GM12878 (cell line): Measurements from ENCODE around the gene TESMIN. TPM values are rescaled to one million over a fixed set of nuclear protein-coding genes. Genes with fewer than 3 reads are reported as not detected.

ENCODE experiments used
- ATAC-seq: fragments of 200-7000 bp; cut with Tn5 transposase; 3 replicates; pipeline ENCODE4 v1.9.1; 2020; ENCODE audit warnings: mild to moderate bottlenecking, moderate library complexity
- BruUV-seq: library from RNA; stranded (reverse); fragments of 400-500 nt; replicated peaks from 2 replicates; lab custom pipeline; 2021; lab: Mats Ljungman, UMichigan
- CTCF ChIA-PET: fragments of 300-600 bp; sonication (Branson Sonifier 250); formaldehyde crosslinking; extraction: SDS; loops from one replicate; lab custom pipeline; 2021; ENCODE audit warnings: inconsistent platforms; lab: Yijun Ruan, JAX
- POLR2A ChIA-PET: fragments of 350-600 bp; formaldehyde crosslinking; extraction: SDS; loops from one replicate; lab custom pipeline; 2021; ENCODE audit warnings: inconsistent platforms; lab: Charles Lee
- RAD21 ChIA-PET: fragments of 300-600 bp; sonication (Branson Sonifier 250); formaldehyde crosslinking; loops from one replicate; lab custom pipeline; 2023; ENCODE audit warnings: antibody characterized with exemption; ENCODE audit not compliant: unreplicated experiment; lab: Charles Lee
- SMC1A ChIA-PET: fragments of 300-600 bp; sonication (Branson Sonifier 250); formaldehyde crosslinking; loops from one replicate; lab custom pipeline; 2023; ENCODE audit not compliant: unreplicated experiment, uncharacterized antibody; lab: Charles Lee
- DNase-seq: peaks from one replicate; pipeline ENCODE4 v3.0.0-alpha.2; 2011; ENCODE audit warnings: low read depth, low spot score
- FAIRE-seq: peaks from 3 replicates; lab custom pipeline; 2011; peaks lifted over from hg19 to GRCh38; lab: Jason Lieb, UNC
- H2AFZ ChIP-seq: 2 replicates; pipeline ENCODE4 v1.6.0; 2011; ENCODE audit warnings: low read depth, low read length, control low read depth; ENCODE audit not compliant: control insufficient read depth
- H3K27ac ChIP-seq: 2 replicates; pipeline ENCODE4 v1.5.1; 2011; ENCODE audit warnings: control low read depth; ENCODE audit not compliant: control insufficient read depth, insufficient read depth
- H3K27me3 ChIP-seq, 2 experiments: replicated peaks in 1 of 2; 2 replicates each; pipeline versions ENCODE4 v1.6.0 to v1.6.1; 2011; ENCODE audit warnings: low read length in 1 of 2; ENCODE audit not compliant: control insufficient read depth in 2 of 2, insufficient read depth in 2 of 2
- H3K36me3 ChIP-seq, 2 experiments: 2 replicates each; pipeline ENCODE4 v1.5.1; 2011; ENCODE audit warnings: low read length in 1 of 2; ENCODE audit not compliant: control insufficient read depth in 2 of 2, insufficient read depth in 2 of 2
- H3K4me1 ChIP-seq: 2 replicates; pipeline ENCODE4 v1.6.1; 2011; ENCODE audit warnings: mild to moderate bottlenecking, low read length, moderate library complexity, mixed read lengths; ENCODE audit not compliant: control insufficient read depth, insufficient read depth
- H3K4me2 ChIP-seq: 2 replicates; pipeline ENCODE4 v1.6.0; 2011; ENCODE audit warnings: control low read depth; ENCODE audit not compliant: control insufficient read depth, insufficient read depth
- H3K4me3 ChIP-seq: fragments of 200-600 bp; sonication (generic); 2 replicates; pipeline ENCODE4 v1.5.1; 2016
- H3K79me2 ChIP-seq: 2 replicates; pipeline ENCODE4 v1.6.0; 2011; ENCODE audit warnings: low read length; ENCODE audit not compliant: control insufficient read depth, insufficient read depth
- H3K9ac ChIP-seq: 2 replicates; pipeline ENCODE4 v1.8.0; 2011; ENCODE audit warnings: low read length, control low read depth, mixed read lengths; ENCODE audit not compliant: control insufficient read depth, insufficient read depth
- H3K9me3 ChIP-seq: replicated peaks from 3 replicates; pipeline ENCODE4 v1.5.1; 2011; ENCODE audit warnings: mild to moderate bottlenecking, low read length; ENCODE audit not compliant: control insufficient read depth, insufficient read depth
- H4K20me1 ChIP-seq: 2 replicates; pipeline ENCODE4 v1.6.0; 2011; ENCODE audit not compliant: control insufficient read depth, insufficient read depth
- CEBPB ChIP-seq, 2 experiments: fragments of 150-350 bp in 1 of 2; IDR thresholded peaks; 2 replicates each; pipeline ENCODE4 v1.6.1; 2012 to 2014; ENCODE audit warnings: low read depth in 2 of 2, low read length in 2 of 2, borderline replicate concordance in 1 of 2, inconsistent platforms in 1 of 2
- E4F1 ChIP-seq: fragments of 450-650 bp; IDR thresholded peaks from 2 replicates; pipeline ENCODE4 v1.6.1; 2018; ENCODE audit warnings: borderline replicate concordance, mild to moderate bottlenecking; ENCODE audit not compliant: partially characterized antibody
- IRF4 ChIP-seq: IDR thresholded peaks from 2 replicates; pipeline ENCODE4 v1.6.1; 2011; ENCODE audit warnings: low read depth, low read length
- NBN ChIP-seq: fragments of 450-650 bp; IDR thresholded peaks from 2 replicates; pipeline ENCODE4 v1.6.1; 2016
- PAX5 ChIP-seq: IDR thresholded peaks from 2 replicates; pipeline ENCODE4 v1.6.1; 2011; ENCODE audit warnings: low read depth, low read length, borderline replicate concordance
- SMAD1 ChIP-seq: fragments of 450-650 bp; IDR thresholded peaks from 2 replicates; pipeline ENCODE4 v1.6.1; 2018; ENCODE audit warnings: mild to moderate bottlenecking, low read depth; ENCODE audit not compliant: partially characterized antibody
- SPI1 ChIP-seq: IDR thresholded peaks from 2 replicates; pipeline ENCODE4 v1.6.1; 2011; ENCODE audit warnings: low read depth, mild to moderate bottlenecking, low read length, moderate library complexity, borderline replicate concordance; ENCODE audit not compliant: insufficient read depth
- WRNIP1 ChIP-seq: IDR thresholded peaks from 2 replicates; pipeline ENCODE4 v1.6.1; 2011; ENCODE audit warnings: low read depth, low read length, improper control_type of control experiment, borderline replicate concordance
- YY1 ChIP-seq: IDR thresholded peaks from 2 replicates; pipeline ENCODE4 v1.6.1; 2011; ENCODE audit warnings: low read depth, mild to moderate bottlenecking, low read length
- WGBS: methylation state at CpG from one replicate; pipeline ENCODE4 v1.1.6; 2016; ENCODE audit warnings: low lambda C conversion rate; ENCODE audit not compliant: insufficient replicate concordance, insufficient coverage; ENCODE audit errors: missing lambda C conversion rate; 5-methylcytosine and 5-hydroxymethylcytosine counted together
- in situ Hi-C: fragments of 300-500 bp; cut with MboI; formaldehyde crosslinking; loops from 9 replicates; pipeline ENCODE4 v1.14.3; 2018; ENCODE audit warnings: mixed read lengths
- intact Hi-C: fragments of 100-400 bp; cut with micrococcal nuclease; formaldehyde crosslinking; loops from one replicate; pipeline ENCODE4 v1.14.2; 2022; ENCODE audit not compliant: unreplicated experiment
- polyA plus RNA-seq, 11 experiments: library from polyadenylated mRNA; depleted of rRNA in 4 of 11; unstranded in 6 of 11; stranded (reverse) in 5 of 11; fragments of >200 nt; fragmentation: Nextera tagmentation in 4 of 11; fragmentation: Illumina TruSeq in 1 of 11; extraction: Ambion mirVana in 4 of 11; extraction: Trizol in 1 of 11; gene quantifications; 1 replicate in 1 of 11; 2 replicates in 10 of 11; pipeline versions ENCODE4 v1.2.1 to v1.2.3, GENCODE V29; 2011 to 2016; ENCODE audit warnings: inconsistent platforms in 2 of 11, missing spikeins in 2 of 11, low read depth in 1 of 11
- total RNA-seq, 4 experiments: library from RNA; depleted of rRNA in 3 of 4; stranded (reverse); fragments of >200 nt in 3 of 4; fragmentation: Illumina TruSeq in 1 of 4; extraction: Trizol in 1 of 4; gene quantifications; 2 replicates each; pipeline versions ENCODE4 v1.2.1 to v1.2.3, GENCODE V29; 2013 to 2021
- TF ChIP-seq, protein P1 (sequence below): IDR thresholded peaks from 2 replicates; pipeline ENCODE4 v1.6.1; 2012; ENCODE audit warnings: mild to moderate bottlenecking, low read depth, low read length
- TF ChIP-seq, protein P2 (sequence below): IDR thresholded peaks from 2 replicates; pipeline ENCODE4 v1.6.1; 2011; ENCODE audit warnings: low read depth, low read length, improper control_type of control experiment, borderline replicate concordance

The TESMIN gene
- total and polyA plus RNA-seq, 10 of the 15 experiments (the other 5 are each of a cell fraction or from before 2014, with no cell fraction given), result 0.31 to 3.4 (median 1.2) TPM; not detected in 1

GRCh38 chr11:68766786-68767185 lies 15.5 kb upstream of the TESMIN start:
- no peak overlapping the region for H2AFZ ChIP-seq
- ATAC-seq, result no peak
- in situ Hi-C loops, result no loop called here
- ChIA-PET POLR2A (no interaction called here), SMC1A (no interaction called here), RAD21 (no interaction called here), CTCF (no interaction called here)
- H3K4me1 ChIP-seq, result peaks cover 5% of the 10 kb centered on the region; the same call in 1 of the 2 replicates
- H3K4me3 ChIP-seq, result no peak overlapping the region
- H3K36me3 ChIP-seq, result no peaks in the 10 kb centered on the region
- H4K20me1 ChIP-seq, result no peaks in the 10 kb centered on the region
- no peak for DNase-seq
- TF ChIP-seq, protein P1, sequence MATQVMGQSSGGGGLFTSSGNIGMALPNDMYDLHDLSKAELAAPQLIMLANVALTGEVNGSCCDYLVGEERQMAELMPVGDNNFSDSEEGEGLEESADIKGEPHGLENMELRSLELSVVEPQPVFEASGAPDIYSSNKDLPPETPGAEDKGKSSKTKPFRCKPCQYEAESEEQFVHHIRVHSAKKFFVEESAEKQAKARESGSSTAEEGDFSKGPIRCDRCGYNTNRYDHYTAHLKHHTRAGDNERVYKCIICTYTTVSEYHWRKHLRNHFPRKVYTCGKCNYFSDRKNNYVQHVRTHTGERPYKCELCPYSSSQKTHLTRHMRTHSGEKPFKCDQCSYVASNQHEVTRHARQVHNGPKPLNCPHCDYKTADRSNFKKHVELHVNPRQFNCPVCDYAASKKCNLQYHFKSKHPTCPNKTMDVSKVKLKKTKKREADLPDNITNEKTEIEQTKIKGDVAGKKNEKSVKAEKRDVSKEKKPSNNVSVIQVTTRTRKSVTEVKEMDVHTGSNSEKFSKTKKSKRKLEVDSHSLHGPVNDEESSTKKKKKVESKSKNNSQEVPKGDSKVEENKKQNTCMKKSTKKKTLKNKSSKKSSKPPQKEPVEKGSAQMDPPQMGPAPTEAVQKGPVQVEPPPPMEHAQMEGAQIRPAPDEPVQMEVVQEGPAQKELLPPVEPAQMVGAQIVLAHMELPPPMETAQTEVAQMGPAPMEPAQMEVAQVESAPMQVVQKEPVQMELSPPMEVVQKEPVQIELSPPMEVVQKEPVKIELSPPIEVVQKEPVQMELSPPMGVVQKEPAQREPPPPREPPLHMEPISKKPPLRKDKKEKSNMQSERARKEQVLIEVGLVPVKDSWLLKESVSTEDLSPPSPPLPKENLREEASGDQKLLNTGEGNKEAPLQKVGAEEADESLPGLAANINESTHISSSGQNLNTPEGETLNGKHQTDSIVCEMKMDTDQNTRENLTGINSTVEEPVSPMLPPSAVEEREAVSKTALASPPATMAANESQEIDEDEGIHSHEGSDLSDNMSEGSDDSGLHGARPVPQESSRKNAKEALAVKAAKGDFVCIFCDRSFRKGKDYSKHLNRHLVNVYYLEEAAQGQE, result no peak
- TF ChIP-seq SPI1 (no peak), IRF4 (no peak), YY1 (no peak), WRNIP1 (no peak), PAX5 (no peak), CEBPB (IDR thresholded peaks at IDR 0.05; ENCODE audit: borderline replicate concordance in 1 of 2, low read depth in 2 of 2, low read length in 2 of 2) (no peak), NBN (no peak), E4F1 (no peak), SMAD1 (no peak)
- TF ChIP-seq, protein P2, sequence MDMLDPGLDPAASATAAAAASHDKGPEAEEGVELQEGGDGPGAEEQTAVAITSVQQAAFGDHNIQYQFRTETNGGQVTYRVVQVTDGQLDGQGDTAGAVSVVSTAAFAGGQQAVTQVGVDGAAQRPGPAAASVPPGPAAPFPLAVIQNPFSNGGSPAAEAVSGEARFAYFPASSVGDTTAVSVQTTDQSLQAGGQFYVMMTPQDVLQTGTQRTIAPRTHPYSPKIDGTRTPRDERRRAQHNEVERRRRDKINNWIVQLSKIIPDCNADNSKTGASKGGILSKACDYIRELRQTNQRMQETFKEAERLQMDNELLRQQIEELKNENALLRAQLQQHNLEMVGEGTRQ, result no peak
- no peak overlapping the region for H3K9ac ChIP-seq
- 91% methylated on average over 8 of the region's 8 CpGs for WGBS
- no peaks in the 10 kb centered on the region for H3K27me3 ChIP-seq
- FAIRE-seq, result no peak
- intact Hi-C loops, result no loop called here
- no peaks in the 10 kb centered on the region for H3K9me3 ChIP-seq
- no peak overlapping the region for H3K27ac ChIP-seq
- H3K79me2 ChIP-seq, result no peaks in the 10 kb centered on the region
- no TSS peak for BruUV-seq
- H3K4me2 ChIP-seq, result no peak overlapping the region
